GM10248 (cell line): ENCODE results near the gene MAP2K7.
"Not testable (repeated sequence)": the region's sequence is repeated elsewhere in the genome, so short reads cannot be mapped to it uniquely, and the experiment has no call there.

ENCODE experiments used
- CTCF ChIA-PET: fragments of 300-600 bp; sonication (Branson Sonifier 250); formaldehyde crosslinking; extraction: SDS; loops from one replicate; lab custom pipeline; 2021; ENCODE audit warnings: antibody characterized with exemption; lab: Yijun Ruan, JAX
- POLR2A ChIA-PET: fragments of 350-650 bp; sonication (Branson Sonifier 250); formaldehyde crosslinking; extraction: SDS; loops from one replicate; lab custom pipeline; 2020; ENCODE audit warnings: antibody characterized with exemption; lab: Yijun Ruan, JAX
- DNase-seq: peaks from one replicate; pipeline ENCODE4 v3.0.0; 2012; ENCODE audit errors: extremely low spot score
- TF ChIP-seq, protein P1 (sequence below): IDR thresholded peaks from 2 replicates; pipeline ENCODE4 v1.5.1; 2012; ENCODE audit warnings: mild to moderate bottlenecking, low read depth; ENCODE audit errors: extremely low read depth, missing control alignments, control extremely low read depth

MAP2K7 gene

DNA sequence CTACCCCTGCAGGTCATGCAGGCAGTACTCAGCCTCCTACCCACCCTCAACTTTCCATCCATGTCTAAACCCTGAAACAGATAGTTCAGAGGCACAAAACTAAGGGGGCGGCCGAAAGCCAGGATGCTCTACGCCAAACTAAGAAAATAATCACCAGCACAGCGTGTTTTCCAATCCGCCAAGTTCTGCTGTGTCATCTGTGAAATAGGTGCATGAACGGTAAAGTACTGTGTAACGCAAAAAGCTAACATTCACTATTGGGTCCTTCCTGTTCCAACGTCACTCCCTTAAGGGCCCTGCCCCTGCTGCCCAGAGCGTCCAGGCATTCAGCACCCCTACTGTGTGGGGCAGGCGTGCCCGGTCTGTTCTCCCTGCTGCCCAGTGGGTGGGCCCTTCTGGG lies 52.0 kb downstream of the MAP2K7 start:
- POLR2A ChIA-PET: no interaction called here
- no peak for DNase-seq
- CTCF ChIA-PET: interaction anchor here (2.9 kb wide), 1 partner anchor 12 kb away, joined by 21 read pairs; the partner anchor contains the start of gene TIMM44
- TF ChIP-seq, protein P1, sequence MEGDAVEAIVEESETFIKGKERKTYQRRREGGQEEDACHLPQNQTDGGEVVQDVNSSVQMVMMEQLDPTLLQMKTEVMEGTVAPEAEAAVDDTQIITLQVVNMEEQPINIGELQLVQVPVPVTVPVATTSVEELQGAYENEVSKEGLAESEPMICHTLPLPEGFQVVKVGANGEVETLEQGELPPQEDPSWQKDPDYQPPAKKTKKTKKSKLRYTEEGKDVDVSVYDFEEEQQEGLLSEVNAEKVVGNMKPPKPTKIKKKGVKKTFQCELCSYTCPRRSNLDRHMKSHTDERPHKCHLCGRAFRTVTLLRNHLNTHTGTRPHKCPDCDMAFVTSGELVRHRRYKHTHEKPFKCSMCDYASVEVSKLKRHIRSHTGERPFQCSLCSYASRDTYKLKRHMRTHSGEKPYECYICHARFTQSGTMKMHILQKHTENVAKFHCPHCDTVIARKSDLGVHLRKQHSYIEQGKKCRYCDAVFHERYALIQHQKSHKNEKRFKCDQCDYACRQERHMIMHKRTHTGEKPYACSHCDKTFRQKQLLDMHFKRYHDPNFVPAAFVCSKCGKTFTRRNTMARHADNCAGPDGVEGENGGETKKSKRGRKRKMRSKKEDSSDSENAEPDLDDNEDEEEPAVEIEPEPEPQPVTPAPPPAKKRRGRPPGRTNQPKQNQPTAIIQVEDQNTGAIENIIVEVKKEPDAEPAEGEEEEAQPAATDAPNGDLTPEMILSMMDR: no peak

DNA sequence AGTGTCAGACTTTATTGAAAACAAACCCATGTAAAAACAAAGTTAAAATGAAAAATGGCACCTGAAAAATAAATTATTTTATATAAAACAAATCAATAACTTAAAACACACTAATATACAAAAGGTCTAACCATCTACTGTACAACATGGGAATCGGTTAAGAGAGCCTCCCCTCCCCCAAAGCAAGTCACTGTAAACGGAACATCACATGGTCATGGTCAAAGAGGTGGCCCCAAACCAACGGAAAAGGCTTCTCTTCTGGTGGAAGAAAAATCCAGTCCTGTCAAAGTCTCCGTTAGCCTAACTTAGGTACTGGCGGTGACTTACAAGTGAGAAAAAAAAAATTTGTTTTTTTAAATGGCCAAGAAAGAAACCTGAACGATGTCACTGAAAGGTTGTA lies 55.5 kb downstream of the MAP2K7 start:
- TF ChIP-seq, protein P1: no peak
- ChIA-PET POLR2A (no interaction called here), CTCF (interaction anchor here (1.0 to 2.2 kb wide), 4 partner anchors 12 to 15 kb away, joined by 3 to 15 read pairs (median 6); partner anchors contain the start of gene TIMM44)
- no peak for DNase-seq

DNA sequence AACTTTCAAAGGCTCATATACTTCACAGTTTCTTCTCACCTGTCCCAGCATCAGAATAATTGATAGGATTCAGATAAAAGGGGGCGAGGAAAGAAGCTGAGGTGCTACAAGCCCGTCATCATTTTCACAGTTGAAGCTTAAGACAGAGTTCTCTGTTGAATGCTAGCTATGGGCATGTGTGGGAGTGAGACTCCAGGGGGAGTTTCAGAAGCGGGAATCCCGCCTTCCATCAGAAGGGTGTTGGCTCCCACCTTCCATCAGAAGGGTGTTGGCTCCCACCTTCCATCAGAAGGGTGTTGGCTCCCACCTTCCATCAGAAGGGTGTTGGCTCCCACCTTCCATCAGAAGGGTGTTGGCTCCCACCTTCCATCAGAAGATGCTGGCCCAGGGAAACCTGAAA lies 57.4 kb downstream of the MAP2K7 start:
- DNase-seq, POLR2A ChIA-PET: not testable (repeated sequence)
- CTCF ChIA-PET: interaction anchor here (0.9 to 2.2 kb wide), 3 partner anchors 10 to 17 kb away, joined by 4 to 15 read pairs (median 5); partner anchors contain the start of gene TIMM44

DNA sequence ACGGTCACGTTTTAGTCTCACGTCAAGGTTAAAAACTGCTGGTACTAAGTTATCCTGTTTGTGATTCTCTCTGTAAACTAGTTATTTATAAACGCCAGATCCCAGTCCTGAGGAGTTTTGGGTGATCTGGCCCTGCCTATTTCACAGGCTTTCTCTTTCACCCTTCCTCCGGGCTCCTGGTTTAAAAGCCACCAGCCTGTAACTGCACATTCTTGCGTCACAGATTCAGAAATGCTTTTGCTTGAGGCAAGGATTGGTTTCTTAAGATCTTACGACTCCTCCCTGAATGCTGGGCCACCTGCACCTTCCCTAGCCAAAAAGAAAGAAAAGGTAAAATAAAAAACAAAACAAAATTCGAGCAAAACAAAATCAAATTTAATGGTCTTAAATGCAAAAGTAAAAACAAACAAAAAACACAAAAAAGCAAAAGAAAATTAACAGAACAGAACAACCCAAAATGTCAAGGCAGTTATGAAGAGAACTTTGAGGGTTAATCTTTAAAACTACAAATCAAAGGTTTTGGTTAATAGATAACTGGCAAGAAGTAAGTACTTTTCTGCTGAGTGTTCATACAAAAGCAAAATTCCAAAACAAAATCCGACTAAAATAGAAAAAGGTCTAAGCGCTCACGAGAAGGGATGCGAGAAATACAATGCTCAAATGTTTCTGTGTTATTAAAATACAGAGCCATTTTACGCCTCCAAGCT lies 58.4 kb downstream of the MAP2K7 start:
- ChIA-PET POLR2A (no interaction called here), CTCF (no interaction called here)
- TF ChIP-seq, protein P1: no peak
- no peak for DNase-seq

DNA sequence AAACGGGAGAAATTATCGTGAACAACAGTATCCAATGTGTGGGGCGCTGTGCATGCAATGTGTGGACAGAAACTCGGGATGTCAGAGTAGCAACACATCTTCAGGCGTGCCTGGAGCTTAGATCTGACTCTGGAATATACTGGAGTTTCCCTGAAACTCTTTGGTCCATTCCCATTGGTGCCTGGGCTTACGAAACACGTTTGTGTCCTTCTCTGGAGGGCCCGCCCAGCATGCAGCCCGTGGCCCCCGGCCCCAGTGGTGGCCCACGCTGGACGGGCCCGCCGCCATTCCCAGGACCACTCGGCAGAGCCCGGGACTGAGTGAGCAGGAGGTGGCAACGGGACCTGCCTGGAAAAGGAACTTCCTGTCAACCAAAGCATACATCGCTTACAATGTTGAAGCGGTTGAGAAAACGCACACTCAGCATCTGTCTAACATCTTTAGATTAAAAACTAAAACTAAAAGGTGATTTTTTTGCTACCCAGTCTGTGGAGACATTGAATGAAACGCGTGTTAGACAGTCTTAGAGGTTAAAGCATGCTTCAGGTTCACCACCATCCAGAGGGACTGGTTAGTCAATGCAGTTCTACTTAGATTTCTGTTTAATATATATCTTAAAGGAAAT lies 59.1 kb downstream of the MAP2K7 start:
- DNase-seq: no peak
- TF ChIP-seq, protein P1: no peak
- ChIA-PET CTCF (no interaction called here), POLR2A (no interaction called here)

DNA sequence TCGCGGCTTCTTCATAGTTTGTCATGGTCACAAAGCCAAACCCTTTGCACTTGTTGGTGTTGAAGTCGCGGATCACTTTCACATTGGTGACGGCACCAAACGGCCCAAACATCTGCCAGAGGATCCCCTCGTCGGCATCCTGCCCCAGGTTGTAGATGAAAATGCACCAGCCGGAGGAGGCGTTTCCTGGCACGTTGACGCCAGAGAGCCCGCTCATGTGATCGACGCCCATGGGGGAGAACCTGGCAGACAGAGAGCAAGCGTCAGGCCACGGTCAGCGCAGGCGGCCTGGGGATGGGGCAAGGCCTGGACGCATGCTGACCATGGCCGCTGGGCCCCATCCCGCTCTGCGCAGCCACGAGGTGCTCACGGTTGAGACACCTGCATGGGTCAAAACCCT lies 59.9 kb downstream of the MAP2K7 start:
- POLR2A ChIA-PET: no interaction called here
- TF ChIP-seq, protein P1: no peak
- no peak for DNase-seq
- CTCF ChIA-PET: interaction anchor here (1.4 kb wide), 1 partner anchor 20 kb away, joined by 5 read pairs; the partner anchor contains the start of gene TIMM44
